RPMI7951 (cell line): ENCODE data around the gene IFT88. TPM values are rescaled to one million over a fixed set of nuclear protein-coding genes. Genes with fewer than 3 reads are reported as not detected.
A peak's percentile ranks its signal among the peaks of the same experiment; 100 is the strongest.

ENCODE experiments used
- DNase-seq: peaks from one replicate; pipeline ENCODE4 v3.0.0-alpha.2; 2012; ENCODE audit warnings: low read depth
- total RNA-seq: library from RNA; depleted of rRNA; stranded (reverse); fragments of >200 nt; shearing (Covaris generic); gene quantifications from 2 replicates; pipeline ENCODE4 v1.2.3, GENCODE V29; 2014; rRNA removed

IFT88 gene, protein sequence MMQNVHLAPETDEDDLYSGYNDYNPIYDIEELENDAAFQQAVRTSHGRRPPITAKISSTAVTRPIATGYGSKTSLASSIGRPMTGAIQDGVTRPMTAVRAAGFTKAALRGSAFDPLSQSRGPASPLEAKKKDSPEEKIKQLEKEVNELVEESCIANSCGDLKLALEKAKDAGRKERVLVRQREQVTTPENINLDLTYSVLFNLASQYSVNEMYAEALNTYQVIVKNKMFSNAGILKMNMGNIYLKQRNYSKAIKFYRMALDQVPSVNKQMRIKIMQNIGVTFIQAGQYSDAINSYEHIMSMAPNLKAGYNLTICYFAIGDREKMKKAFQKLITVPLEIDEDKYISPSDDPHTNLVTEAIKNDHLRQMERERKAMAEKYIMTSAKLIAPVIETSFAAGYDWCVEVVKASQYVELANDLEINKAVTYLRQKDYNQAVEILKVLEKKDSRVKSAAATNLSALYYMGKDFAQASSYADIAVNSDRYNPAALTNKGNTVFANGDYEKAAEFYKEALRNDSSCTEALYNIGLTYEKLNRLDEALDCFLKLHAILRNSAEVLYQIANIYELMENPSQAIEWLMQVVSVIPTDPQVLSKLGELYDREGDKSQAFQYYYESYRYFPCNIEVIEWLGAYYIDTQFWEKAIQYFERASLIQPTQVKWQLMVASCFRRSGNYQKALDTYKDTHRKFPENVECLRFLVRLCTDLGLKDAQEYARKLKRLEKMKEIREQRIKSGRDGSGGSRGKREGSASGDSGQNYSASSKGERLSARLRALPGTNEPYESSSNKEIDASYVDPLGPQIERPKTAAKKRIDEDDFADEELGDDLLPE
- total RNA-seq = 10.9 and 18.9 TPM in 2 replicates

DNA sequence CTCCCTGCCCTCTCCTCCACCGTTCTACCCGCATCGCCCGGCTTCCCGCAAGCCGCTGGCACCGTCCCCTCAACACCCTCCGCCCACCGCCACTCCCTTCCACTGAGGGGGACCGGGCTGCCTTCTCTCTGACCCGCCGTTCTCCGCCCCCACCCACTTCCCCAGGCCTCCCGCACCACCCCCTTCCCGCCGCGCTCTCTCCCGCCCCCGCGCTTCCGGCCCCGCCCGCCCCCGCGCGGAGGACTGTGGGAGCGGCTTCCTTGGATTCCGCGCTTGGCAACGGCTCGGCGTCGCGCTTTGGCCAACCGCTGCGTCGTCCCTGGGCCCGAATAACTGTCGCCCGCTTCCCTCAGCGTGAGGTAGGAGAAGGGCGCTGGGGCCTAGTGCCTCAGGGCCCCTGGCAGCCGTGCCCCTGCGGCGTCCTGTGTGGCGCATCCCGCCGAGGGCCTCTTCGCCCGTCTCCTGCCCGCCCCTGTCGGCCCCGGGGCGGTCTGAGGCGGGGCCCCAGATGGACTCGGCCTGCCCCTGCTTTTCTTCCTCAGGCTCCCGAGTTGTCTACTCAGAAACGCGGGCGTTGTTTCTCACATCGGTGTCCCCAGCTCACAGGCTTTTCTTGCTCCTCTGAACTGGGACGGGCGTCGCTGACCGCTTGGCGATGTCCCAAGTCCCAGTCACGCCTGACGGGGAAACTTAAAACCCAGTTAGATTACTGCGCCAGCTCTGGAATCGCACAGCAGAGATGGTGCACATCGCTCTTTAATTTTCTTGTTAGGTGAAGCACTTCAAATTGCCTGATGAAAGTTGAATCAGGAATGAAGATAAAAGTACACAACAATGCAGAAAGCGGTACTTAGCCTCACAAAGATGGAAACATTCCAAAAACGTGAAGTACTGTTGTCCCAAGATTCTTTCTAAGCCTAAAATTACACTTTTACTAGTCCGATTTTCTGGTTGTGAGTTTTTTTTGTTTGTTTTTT is at the start of gene IFT88:
TSS of gene IFT88 (plus strand) at position 260 of the 977 bp plus-strand sequence. CDS start 7,229 bp downstream, outside the sequence.
- peak; percentile 92 for DNase-seq

DNA sequence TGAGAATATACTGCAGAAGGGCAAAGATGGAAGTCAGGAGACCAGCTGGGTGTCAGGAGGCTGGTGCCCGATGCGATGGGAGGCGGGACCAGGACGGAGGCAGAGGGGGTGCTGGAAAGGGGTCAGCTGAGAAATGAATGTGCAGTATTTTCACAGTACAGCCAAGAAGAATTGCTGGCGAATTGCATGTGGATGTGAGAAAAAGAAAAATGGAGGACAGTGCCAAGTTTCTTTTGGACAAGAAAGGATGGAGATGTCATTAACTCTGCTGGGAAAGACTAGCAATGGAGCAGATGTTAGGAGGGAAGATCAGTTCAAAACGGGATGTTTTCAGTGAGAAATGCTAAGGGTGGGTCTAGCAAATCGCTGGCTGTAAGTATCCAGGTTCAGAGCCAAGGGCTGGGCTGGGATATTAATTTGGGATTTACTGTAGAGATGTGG is 48.3 kb upstream of the IFT88 start:
- DNase-seq = no peak

DNA sequence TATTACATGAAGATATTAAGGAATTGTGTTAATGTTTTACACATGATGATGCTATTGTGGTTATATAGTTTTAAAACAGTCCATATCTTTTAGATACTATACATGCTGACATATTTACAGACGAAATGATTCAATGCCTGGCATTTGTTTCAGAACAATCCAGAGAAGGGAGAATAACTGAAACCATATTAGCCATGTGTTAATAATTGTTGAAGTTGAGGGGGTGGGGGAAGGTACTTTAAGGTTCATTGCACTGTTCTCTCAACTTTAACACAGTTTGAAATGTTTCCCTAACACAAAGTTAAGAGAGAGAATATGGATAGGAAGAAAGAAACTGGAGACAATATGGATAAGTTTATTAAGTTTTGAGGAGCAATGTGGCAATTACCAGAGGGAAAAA is 47.1 kb upstream of the IFT88 start:
- DNase-seq = no peak

DNA sequence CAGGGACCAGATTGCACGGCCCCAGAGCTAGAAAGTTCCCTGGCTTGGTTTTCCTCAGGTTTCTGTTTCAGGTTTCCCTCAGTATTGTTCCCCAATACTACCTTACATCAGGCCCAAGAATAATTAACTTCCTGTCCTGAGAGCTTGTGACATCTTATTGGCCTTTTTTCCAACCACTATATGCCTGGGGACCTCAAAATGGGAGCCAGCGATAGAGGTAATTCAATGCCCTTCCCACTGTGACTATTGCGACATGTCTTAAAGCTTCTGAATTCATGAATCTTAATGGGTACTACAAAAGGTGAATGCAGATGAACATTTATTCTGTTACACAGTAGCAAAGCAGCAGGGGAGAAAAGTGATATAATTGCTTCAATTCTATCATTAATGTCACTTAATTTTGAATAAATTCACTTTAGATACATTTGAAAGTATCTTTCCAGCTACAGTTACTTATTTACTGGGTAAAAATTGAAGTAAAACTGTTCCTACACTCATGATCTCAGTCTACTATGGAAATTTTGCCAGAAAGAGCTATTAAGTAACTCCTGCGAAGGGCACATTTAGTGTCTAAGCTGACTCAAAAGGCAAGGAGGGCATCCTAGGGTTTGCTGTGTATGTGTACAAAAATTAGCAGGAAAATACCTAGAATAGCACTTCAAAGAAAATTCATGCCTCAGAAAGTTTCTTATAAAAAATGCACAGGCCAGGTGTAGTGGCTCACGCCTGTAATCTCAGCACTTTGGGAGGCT is 45.4 kb upstream of the IFT88 start:
- DNase-seq = no peak

DNA sequence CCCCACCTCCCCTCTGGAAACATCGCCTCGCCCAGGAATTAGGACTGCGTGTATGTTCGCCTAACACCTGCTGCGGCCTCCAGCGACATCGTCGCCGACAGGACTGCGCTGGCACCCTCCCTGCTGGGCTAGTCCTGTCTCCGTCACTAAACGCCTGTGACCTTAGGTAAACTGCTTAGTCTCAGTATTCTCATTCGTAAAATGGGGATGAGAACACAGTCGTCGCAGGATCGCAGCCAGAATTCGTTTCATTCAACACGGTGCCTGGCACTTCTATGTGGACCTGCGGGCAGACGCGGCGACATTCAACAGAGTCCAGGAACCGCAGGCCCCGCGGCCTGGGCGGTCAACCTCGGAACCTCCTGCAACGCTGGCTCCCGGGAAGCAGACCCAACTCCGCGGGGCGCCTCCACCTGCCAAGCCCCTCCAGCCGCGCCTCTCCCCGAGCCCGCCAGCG is 41.8 kb upstream of the IFT88 start:
- DNase-seq = peak; percentile 8

DNA sequence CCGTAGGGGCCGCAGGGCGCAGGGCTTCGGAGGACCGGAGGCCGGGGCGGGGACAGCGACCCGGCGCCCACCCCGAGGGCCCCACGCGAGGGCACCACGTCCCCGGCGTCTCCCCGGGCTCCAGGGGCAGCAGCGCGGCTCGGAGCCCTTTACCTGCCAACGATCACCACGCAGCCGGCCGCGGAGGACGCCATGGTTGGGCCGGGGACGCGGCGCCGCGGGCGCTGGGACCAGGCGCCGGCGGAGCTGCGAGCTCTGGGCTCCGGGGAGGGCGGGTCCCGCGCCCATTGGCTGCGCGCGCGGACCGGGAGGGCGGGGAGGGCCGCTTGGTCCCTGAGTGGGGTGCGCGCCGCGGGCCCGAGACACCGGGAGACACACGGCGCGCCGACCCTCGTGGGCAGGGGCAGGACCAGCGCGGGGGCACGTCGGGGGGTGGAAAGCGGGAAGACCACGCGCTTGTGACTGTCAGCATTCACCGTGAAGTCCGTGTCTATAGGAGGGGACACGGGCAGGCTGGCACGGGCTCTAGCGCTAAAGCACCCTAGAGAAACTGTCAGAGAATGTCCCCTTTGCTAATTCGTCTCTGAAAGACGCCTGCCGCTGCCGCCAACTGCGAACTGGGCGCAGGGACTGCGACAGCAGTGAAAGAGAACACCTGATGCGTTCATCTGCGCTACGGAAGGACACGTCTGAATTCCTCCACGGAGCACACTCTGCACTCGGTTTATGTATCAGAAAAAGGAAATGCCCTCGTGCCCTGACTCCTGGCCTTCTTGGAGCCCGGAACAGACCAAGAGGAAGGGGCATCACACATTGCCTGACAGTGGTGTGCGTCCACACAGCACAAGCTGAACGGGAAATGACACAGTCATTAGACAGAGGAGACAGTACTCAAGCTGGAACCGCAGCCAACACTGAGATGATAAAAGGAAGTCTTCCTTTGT is 41.1 kb upstream of the IFT88 start, which contains the start of gene CRYL1:
TSS of gene CRYL1 (minus strand) at position 257 of the 944 bp plus-strand sequence. CDS start at position 194, 63 bp downstream.
- DNase-seq = peak; percentile 70

DNA sequence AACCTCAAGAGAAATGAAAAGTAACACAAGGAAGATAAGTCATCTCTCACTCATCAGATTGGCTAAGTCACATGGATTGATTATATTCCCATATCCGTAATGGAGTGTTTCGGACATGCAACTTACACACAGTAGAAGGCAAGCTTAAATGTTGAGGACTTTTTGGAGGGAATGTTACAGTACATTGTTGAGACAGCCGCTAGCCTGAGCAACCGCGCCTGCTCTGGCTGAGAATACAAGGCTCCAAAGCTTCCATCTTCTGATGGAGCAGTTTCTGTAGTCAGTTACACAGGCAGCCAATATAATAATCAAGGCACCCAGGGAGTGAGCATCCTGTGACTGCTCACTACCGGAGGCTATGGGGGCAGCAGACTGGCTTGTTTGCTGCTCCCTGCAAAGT is 40.3 kb upstream of the IFT88 start:
- peak; percentile 42 for DNase-seq

DNA sequence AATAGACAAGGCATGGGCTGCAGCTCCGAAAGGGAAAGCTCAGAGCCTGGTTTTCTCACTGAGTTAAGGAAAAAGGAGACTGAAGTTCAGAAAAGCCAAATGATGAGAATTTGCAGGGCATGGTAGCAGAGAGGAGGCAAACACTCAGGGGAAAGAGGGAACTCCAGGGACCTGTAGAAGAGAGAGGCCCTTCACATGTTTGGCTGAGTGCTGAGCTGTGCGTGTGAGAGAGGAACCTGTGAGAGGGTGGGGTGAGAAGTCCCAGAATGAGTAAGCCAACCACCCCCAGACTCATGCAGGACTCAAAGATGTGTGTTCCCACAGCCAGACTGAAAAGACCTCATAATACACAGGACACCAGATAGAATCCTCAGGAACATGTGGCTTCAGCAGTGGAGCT is 38.5 kb upstream of the IFT88 start:
- DNase-seq = no peak

DNA sequence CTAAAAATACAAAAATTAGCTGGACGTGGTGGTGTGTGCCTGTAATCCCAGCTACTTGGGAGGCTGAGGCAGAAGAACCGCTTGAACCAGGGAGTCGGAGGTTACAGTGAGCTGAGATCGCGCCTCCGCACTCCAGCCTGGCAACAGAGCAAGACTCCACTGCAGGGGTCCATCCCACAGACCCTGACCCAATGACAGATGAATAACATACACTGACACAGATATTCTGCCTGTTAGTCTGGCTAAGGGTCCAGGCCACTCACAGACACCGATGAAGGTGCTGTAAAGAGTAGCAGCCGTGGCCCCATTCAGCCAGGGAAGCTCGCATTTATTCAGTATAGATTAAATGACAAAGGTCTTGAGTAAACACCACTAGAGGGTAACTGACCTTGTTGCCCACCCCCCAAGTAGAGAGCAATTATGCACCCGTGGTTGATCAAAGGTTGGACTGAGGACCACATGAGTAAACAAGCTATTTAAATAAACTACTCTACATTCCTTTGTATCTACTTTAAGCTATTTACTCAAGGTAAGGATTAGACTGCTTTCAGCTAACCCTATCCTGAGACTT is 32.8 kb upstream of the IFT88 start:
- DNase-seq = no peak

DNA sequence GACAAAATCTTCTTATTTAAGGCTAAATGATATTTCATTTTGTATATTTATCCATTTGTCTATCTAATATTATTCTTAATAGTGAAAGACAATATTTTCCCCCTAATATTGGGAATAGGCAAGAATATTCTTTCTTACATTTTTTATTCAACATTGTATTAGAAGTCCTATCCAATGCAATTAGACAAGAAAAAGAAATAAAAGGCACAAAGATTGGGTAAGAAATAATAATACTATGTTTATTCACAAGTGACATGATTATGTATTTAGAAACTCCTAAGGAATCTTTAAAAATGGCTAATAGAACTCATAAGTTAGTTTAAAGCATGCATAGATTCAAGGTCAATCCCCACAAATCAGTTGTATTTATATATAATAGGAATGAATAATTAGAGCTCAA is 30.0 kb upstream of the IFT88 start:
- DNase-seq = no peak

DNA sequence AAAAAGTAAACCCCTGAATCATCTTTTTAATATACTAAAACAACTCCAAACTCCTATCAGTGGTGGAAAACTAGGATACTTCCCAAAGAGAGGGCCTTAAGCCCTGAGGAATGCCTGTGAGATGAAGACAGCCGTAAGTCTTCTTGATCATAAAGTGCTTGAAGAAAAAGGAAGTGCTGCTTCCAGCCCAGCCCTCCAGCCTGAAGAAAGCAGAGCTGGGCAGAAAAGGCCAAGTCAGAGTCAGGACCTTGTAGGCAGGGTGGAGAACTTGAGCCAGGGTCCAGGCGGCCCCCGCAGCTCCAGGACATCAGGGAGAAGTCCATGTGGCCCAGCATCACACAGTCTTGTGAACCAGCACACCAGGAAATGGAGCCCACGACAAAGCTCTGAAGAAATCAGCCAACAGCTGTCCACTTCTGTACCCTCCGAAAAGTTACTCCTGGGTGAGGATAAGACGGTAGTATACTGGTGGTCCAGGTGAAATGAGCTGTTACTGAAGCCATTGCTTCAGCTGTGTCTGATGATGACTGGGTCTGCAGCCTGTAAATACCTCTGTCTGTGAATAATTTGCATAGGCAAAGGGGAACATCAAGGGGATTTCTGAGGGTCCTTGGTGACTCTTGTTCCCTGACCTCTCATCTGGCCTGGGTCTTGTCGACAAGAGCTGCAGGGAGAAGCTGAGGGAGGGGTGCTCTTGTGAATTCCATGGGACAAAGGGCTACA is 22.6 kb upstream of the IFT88 start:
- no peak for DNase-seq

DNA sequence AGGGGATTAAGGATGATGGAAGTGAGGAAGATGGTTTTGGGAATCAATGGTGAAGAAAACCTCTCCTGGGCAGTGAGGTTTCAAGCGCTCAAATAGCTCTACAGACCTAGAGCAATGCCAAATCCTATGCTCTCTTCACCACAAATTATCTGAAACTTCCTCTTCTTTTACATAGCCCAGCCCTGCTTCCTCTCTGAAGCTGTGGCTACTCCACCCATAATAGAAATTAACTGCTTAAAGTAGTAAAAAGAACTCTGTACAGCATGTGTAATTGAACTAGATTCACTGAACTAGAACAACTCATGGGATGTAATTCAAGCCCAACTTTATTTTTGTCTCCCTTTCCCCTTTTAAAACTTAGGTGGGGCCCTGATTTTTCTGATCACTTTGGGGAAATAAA is 20.4 kb upstream of the IFT88 start:
- no peak for DNase-seq

DNA sequence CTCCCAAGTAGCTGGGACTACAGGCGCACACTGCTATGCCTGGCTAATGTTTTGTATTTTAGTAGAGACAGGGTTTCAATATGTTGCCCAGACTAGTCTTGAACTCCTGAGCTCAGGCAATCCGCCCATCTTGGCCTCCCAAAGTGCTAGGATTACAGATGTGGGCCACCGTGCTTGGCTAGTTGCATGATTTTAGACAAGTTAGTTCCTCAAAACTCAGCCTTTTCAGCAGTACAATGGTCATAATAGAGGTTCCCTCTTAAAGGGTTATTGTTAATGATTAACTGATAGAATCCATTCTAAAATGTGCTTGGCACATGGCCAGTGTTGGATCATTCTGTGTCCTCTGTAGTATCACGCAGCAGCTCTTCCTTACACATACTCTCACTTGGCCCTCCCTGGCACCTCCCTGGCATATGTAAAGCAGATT is 19.5 kb upstream of the IFT88 start:
- no peak for DNase-seq

DNA sequence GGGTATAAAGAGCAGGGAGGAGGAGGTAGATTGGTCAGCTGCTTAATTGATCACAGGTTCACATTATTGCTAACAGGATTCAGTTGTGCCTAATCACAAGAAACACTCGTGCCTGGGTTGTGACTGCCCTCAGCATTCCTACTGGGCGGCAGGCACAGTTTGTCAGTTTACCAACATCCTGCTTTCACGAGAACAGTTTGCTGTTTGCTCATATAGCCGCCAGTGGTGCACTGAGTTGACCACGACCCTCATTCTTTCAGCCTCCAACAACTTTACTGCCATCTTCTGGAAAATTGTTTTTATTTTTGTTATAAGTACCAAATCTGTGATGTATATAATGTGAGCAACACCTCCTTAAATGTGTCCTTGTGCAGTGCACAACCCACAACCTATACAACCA is 16.2 kb upstream of the IFT88 start:
- DNase-seq = peak; percentile 14

DNA sequence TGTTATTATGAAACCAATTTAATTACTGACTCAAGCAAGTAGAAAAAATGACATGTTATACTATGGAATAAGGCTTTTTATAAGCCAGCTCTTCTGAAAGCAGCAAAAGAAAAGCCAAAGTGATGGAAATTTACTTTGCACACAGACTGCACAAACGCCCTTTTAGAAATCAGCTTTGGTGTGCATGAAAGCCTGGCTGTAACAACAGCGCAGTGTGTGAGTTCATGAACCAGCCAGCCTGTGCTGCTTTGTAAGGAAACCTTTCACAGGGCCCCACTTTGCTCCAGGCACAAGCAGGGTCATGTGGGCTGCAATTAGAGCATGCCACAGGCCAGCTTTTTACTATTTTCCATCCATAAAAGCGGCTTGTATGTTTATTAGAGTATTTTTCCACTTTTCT is 13.6 kb upstream of the IFT88 start:
- peak; percentile 64 for DNase-seq

DNA sequence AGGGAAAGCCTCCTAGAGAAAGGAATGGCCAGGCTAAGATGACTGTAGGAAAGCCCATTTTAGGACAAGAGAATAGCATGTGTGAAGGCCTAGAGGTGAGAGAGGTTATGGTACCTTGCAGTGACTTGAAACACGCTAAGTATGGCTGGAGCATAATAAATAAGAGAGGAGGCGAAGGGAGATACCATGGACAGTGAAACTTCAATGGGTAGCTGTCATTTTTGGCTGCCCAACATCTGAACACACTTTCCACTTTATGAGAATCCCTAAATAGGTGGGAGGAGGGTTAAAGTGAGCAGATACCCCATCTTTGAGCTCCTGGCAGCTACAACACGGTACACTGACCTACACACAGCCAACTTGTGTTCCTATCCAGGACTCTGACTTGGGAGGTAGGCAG is 8.0 kb upstream of the IFT88 start:
- DNase-seq = no peak

DNA sequence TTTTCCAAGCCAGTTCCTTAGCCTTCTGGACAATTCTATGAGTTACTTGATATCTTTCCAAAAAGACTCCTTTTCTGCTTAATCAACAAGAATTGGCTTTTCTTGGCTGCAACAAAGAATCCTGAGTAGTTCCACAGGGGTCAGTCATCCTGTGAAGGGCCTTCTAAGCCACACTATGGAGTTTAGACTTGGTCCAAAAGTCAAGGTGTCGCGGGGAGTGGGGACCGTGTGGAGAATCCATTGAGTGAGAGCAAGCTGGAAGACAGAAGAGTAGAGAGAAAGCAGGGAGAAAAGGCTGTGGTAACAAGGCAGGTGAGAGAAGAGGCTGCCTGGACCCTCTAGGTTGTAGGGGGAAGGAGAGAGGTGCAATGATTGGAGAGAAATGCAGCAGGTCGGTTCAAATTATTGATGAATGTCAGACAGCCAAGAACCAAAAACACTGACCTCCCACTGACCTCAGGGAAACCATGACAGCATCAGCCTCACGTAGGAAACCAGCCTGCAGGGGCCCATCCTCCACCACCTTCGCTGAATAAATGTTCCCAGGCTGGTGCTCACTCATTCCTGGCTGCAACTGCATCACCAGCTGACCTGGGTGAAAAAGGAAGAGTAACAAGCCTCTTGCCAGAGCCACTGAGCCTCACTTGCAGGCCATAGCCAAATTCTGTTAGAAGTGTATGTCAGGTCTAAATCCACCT is 7.1 kb upstream of the IFT88 start:
- DNase-seq = no peak

DNA sequence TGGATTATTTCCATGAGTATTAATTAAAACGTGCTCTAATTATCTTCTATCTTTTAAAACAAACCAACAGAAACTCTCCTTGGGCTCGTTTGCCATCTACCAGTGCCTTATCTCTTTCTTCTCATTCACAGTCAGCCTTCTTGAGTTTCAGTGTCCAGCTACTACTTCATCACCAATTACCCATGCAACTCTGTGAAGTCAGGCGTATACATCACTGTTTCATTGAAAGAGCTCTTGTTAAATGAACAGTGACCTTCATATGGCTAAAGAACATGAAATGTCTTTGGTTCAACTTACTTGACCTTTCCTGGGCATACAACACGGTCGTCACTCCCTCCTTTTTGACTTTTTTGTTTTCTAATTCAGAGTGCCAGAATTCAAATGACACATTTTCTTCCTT is 5.2 kb upstream of the IFT88 start:
- no peak for DNase-seq
